DMS79 treated with DMSO at 0.1 percent for 48 hours (cell line): Measurements from ENCODE around the gene FOXC1.

Experiments used
- DNase-seq: peaks from one replicate; lab custom pipeline; 2025; lab: John Stamatoyannopoulos, UW

FOXC1 gene

GRCh38 chr6:1609648-1610496 lies at the start of gene FOXC1:
FOXC1 (plus strand) TSS chr6:1609915; CDS start chr6:1610446, 531 bp downstream.
- DNase-seq = peak; percentile 25

GRCh38 chr6:1560281-1561058 lies 49.2 kb upstream of the FOXC1 start:
- DNase-seq = no peak

GRCh38 chr6:1561355-1561754 lies 48.4 kb upstream of the FOXC1 start:
- no peak for DNase-seq

DNA sequence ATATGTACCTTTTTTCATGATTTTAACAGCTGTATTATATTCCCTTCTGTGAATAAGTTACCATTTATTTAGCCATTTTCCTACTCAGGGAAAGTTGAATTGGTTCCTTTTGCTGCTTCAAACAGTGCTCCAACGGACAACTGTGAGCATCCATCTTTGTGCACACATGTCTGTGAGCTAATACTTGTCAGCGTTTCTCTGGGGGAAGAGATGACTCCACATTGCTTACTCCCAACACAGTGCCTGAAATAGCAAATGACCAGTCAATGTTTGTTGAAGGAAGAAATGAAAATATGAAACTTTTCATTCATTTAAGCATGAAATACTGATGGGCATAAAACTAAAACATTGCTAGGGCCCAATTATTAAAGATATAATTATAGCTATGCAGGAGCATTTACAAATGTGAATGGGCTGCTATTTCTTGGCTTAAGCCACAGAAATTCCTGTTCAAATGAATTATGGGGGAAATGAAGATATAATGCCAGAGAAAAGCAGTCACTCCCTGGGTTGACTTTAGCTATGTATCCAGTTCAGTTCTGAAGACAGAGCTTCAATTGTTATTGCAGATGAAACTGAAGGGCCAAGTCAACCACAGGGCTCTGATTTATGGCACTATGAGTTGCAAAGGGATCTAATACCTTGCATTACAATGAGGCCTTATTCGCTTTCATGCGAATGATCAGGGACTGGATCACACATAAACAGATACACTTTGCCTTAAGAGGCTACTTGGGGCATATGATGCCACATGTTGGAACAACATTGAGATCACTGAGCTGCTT lies 47.4 kb upstream of the FOXC1 start:
- no peak for DNase-seq

- no peak for DNase-seq
Observed at GRCh38 chr6:1569377-1569776, 40.3 kb upstream of the FOXC1 start.

GRCh38 chr6:1570848-1571247 lies 38.9 kb upstream of the FOXC1 start:
- no peak for DNase-seq

DNA sequence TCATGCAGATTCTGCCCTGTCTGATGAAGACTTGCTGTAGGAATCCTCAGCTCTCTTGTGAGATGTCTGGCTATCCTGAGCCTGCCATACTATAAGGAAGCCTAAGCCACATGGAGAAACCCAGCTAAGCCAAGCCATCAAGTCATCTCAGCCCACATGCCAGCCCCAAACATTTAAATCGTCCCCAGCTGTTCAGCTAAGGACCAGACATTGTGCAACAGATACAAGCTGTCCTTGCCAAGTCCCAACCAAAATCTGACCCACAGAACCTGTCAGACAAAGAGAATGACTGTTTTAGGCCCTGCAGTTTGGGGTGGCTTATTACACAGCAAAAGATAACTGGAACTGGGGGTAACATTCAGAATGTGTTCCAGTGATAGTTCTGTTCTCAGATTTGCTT lies 36.8 kb upstream of the FOXC1 start:
- no peak for DNase-seq

GRCh38 chr6:1574083-1574761 lies 35.5 kb upstream of the FOXC1 start:
- DNase-seq = no peak

GRCh38 chr6:1574890-1575209 lies 34.9 kb upstream of the FOXC1 start:
- DNase-seq = no peak

GRCh38 chr6:1575210-1576041 lies 34.3 kb upstream of the FOXC1 start:
- no peak for DNase-seq

GRCh38 chr6:1576166-1576565 lies 33.5 kb upstream of the FOXC1 start:
- no peak for DNase-seq

DNA sequence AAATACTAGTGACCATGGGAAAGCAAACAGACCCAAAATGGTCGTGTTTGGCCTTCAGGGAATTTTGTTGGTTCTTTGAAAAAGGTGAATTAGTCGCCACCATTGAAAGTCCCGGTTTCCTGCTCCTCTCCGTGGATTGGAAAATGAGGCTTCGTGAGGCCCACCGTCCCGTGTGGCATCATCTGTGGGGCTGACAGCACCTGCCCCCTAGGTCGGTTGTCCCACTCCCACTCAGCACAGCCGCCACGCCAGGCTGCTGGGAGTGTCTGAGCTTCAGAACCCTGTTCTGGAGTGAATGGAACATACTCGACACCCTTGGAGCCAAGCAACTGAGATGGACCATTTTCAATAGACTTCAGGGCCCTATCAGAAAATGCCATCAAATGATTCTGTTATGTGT lies 33.0 kb upstream of the FOXC1 start:
- no peak for DNase-seq

DNA sequence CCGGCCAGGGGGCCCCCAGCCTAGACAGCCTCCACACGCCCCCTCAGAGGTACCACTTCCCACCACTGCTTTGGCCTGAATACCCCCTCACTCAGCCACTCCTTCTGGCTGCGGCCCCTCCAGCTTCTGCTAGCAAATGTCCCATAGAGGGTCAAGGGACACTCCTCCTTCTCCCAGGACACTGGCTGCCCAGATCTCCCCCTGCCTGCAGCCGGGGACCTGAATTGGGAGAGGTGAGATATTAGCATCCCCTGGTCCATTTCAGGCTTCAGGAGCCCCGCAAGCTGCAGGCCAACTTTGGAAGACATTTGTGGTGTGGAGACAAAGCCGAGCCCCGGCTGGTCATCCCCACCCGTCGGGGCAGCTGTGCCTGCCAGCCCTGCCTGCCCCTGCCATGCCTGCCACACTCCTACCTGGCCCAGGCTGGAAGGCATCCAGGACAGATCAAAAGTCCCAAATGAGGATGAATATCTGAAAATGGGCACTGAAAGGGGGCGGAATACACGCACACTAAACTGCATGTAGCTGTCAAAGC lies 32.5 kb upstream of the FOXC1 start:
- no peak for DNase-seq

- no peak for DNase-seq
Observed at GRCh38 chr6:1577896-1578745, 31.6 kb upstream of the FOXC1 start.

GRCh38 chr6:1579096-1579495 lies 30.6 kb upstream of the FOXC1 start:
- no peak for DNase-seq

DNA sequence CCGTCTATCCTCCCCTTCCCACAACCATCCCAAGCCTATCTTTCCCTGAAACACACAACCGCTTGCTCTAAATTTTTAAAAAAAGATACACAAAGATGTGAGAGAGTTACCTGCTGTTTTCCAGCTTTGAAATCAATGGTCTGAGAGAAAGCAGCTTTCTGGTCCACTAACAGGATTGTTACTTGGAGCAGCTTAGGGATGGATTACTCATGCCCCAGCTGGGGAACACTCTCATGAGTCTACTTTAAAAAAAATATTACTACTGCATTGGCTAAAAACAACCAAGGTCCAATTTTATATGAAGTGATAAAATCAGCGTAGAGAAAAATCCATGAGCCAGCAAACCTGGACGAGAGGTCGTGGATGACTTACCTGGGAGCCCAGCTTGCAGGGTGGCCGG lies 29.6 kb upstream of the FOXC1 start:
- DNase-seq = no peak

DNA sequence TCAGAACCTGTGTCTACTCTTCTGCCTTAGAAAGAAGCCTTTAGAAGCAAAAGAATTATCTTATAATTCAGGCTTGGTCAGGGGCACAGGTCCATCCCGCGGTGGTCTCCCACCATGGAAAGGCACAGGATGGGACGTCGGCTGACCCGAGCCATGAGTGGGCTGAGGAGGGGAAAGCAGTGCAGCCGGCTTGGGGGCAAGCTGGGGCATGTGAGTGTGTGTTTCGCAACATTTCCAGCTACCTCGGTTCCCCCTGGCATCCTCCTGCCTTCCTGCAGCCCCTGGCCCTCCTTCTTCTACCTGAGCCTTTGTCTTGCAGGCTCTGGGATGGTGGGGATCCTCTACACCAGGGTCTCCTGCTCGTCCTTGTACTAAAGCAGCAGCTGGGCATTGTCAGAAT lies 29.1 kb upstream of the FOXC1 start:
- DNase-seq = no peak

DNA sequence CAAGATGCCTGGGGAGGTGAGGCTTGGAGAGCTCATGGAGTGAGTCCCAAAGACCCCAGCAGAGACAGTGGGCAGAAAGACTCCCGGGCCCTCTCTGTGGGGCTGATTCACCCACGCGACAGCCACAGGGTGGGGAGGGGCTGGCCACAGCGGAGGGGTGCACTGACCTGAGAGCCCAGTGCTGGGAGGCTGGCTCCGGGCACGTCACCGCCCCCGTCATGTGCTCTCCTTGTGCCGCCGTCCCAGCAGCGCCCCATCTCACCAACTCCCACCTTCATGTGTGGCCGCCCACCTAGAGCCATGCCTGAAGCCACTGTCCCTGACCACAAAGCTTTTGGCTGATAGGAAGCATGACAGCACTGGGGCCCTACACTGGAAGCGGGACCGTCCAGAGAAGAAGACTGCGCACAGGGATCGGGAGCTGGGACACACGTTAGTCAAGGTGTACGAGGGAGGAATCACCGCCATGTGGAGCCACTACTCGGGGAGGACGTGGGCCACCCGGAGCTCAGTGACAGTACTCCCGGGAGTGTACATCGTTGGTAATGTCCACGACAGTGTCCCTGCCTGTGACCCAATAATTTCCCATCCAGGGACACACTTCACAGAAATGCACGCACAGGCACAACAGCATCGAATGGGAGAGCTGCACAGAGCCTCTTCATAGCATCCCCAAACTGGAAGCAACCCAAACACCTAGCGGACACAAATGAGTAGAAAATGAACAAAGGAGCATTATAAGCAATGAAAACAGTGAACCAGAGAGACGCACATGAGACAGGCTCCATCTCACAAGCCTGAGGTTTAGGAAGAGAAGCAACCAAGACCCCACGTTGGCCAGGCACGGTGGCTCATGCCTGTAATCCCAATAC lies 28.4 kb upstream of the FOXC1 start:
- DNase-seq = no peak

DNA sequence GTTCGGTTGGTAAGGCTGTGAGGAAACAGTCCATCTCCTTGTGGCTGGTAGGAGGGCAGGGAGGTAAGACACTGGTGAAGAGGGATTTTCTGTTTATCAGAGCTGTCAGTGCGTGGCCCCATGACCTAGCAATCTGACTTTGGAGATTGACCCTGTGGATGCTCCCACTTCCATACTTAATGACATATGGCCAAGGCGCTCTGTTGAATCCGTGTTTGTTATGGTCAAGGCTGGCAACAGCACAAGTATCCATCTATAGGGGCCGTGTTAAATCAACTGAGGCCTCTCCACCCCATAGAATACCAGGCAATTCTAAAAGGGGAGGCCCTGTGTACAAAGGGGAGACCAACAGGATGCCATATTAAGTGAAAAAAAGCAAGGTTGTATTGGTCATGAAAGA lies 25.6 kb upstream of the FOXC1 start:
- no peak for DNase-seq
